OCI-LY1 (cell line): ENCODE results near the gene TESK2.

Experiments used
- H2AFZ ChIP-seq: fragments of 200-600 bp; sonication (generic), shearing (Covaris generic); 2 replicates; pipeline ENCODE4 v1.6.0; 2014; ENCODE audit warnings: antibody characterized with exemption, mild to moderate bottlenecking, low read length
- H3F3A ChIP-seq: fragments of 200-600 bp; sonication (generic), shearing (Covaris generic); 2 replicates; pipeline ENCODE4 v1.6.0; 2014; ENCODE audit warnings: mild to moderate bottlenecking, antibody characterized with exemption, low read length, moderate library complexity; ENCODE audit not compliant: insufficient read depth
- H3K27ac ChIP-seq: fragments of 200-600 bp; sonication (generic); 2 replicates; pipeline ENCODE4 v1.5.1; 2014; ENCODE audit warnings: low read length, mixed run types, mild to moderate bottlenecking, low read depth; ENCODE audit not compliant: poor library complexity, severe bottlenecking
- H3K27me3 ChIP-seq: fragments of 200-600 bp; sonication (generic); 2 replicates; pipeline ENCODE4 v1.6.0; 2014; ENCODE audit warnings: antibody characterized with exemption, mild to moderate bottlenecking, low read length, moderate library complexity; ENCODE audit not compliant: insufficient read depth
- H3K36me3 ChIP-seq: fragments of 200-600 bp; sonication (generic); 2 replicates; pipeline ENCODE4 v1.6.1; 2014; ENCODE audit warnings: mild to moderate bottlenecking, antibody characterized with exemption, low read length, moderate library complexity, mixed read lengths; ENCODE audit not compliant: insufficient read depth
- H3K4me1 ChIP-seq: fragments of 200-600 bp; sonication (generic); 2 replicates; pipeline ENCODE4 v1.5.1; 2014; ENCODE audit warnings: mild to moderate bottlenecking, low read length, moderate library complexity; ENCODE audit not compliant: insufficient read depth, severe bottlenecking
- H3K4me2 ChIP-seq: fragments of 200-600 bp; sonication (generic), shearing (Covaris generic); 2 replicates; pipeline ENCODE4 v1.6.1; 2014; ENCODE audit warnings: low read length
- H3K4me3 ChIP-seq: fragments of 200-600 bp; sonication (generic); 2 replicates; pipeline ENCODE4 v1.5.1; 2014; ENCODE audit warnings: low read length, low read depth, mild to moderate bottlenecking, mixed read lengths; ENCODE audit not compliant: poor library complexity, severe bottlenecking
- H3K79me2 ChIP-seq: fragments of 200-600 bp; shearing (Covaris generic); 2 replicates; pipeline ENCODE4 v1.6.1; 2016; ENCODE audit warnings: mixed run types, low read length, mixed read lengths; ENCODE audit not compliant: insufficient read depth
- H3K9ac ChIP-seq: fragments of 200-600 bp; sonication (generic), shearing (Covaris generic); 2 replicates; pipeline ENCODE4 v1.6.1; 2014; ENCODE audit warnings: mild to moderate bottlenecking, low read length, mixed read lengths
- H3K9me2 ChIP-seq: fragments of 200-600 bp; sonication (generic), shearing (Covaris generic); 2 replicates; pipeline ENCODE4 v1.6.1; 2014; ENCODE audit warnings: low read depth, mild to moderate bottlenecking, low read length, mixed read lengths
- H3K9me3 ChIP-seq: fragments of 200-600 bp; shearing (Covaris generic); 2 replicates; pipeline ENCODE4 v1.6.1; 2014; ENCODE audit warnings: low read length, mixed read lengths
- H4K20me1 ChIP-seq: fragments of 200-600 bp; sonication (generic), shearing (Covaris generic); 2 replicates; pipeline ENCODE4 v1.6.0; 2016; ENCODE audit warnings: mild to moderate bottlenecking, low read length; ENCODE audit not compliant: insufficient read depth
- EZH2 ChIP-seq: fragments of 200-600 bp; sonication (generic), shearing (Covaris generic); IDR thresholded peaks from 2 replicates; pipeline ENCODE4 v1.8.0; 2017; ENCODE audit warnings: borderline replicate concordance, mixed run types, mild to moderate bottlenecking, antibody characterized with exemption, low read length, moderate library complexity, mixed read lengths
- TF ChIP-seq, protein P1 (sequence below): fragments of 200-600 bp; sonication (generic), shearing (Covaris generic); IDR thresholded peaks from 2 replicates; pipeline ENCODE4 v1.5.1; 2017; ENCODE audit warnings: mild to moderate bottlenecking, antibody characterized with exemption, low read length, moderate library complexity, mixed read lengths

TESK2 gene

DNA sequence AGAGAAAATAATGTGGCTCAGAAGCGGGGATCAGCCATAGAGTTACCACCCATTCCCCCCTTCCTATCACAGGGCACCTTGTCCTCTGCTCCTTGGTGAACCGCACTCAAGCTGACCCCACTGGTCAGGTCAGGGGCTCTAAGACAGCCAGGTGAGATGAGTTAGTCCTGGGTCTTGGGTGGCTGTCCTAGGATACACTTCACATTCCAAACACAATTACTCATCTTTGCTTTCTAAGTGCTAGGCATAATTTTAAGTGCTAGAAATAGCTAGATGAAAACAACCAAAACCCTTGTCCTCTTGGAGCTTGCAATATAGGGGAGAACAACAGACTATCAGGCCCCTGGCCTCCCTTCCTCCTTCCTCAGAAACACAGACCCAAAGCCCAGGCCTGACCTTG is 142.9 kb downstream of the TESK2 start:
- no peak overlapping the region for H3K4me2 ChIP-seq

GRCh38 chr1:45346473-45346872 is 144.5 kb downstream of the TESK2 start:
- H3K27ac ChIP-seq = no peak overlapping the region
- no peak overlapping the region for H2AFZ ChIP-seq
- no peaks in the 10 kb centered on the region for H3K27me3 ChIP-seq
- no peaks in the 10 kb centered on the region for H3K9me2 ChIP-seq
- H4K20me1 ChIP-seq = no peaks in the 10 kb centered on the region
- H3K4me3 ChIP-seq = no peak overlapping the region
- H3K36me3 ChIP-seq = peaks cover 44% of the 10 kb centered on the region
- H3K9ac ChIP-seq = no peak overlapping the region
- H3F3A ChIP-seq = no peaks in the 10 kb centered on the region
- H3K4me1 ChIP-seq = peaks cover 3% of the 10 kb centered on the region
- H3K79me2 ChIP-seq = no peaks in the 10 kb centered on the region
- H3K9me3 ChIP-seq = no peaks in the 10 kb centered on the region
- no peak for TF ChIP-seq EZH2
- TF ChIP-seq, protein P1, sequence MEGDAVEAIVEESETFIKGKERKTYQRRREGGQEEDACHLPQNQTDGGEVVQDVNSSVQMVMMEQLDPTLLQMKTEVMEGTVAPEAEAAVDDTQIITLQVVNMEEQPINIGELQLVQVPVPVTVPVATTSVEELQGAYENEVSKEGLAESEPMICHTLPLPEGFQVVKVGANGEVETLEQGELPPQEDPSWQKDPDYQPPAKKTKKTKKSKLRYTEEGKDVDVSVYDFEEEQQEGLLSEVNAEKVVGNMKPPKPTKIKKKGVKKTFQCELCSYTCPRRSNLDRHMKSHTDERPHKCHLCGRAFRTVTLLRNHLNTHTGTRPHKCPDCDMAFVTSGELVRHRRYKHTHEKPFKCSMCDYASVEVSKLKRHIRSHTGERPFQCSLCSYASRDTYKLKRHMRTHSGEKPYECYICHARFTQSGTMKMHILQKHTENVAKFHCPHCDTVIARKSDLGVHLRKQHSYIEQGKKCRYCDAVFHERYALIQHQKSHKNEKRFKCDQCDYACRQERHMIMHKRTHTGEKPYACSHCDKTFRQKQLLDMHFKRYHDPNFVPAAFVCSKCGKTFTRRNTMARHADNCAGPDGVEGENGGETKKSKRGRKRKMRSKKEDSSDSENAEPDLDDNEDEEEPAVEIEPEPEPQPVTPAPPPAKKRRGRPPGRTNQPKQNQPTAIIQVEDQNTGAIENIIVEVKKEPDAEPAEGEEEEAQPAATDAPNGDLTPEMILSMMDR = no peak
- no peak overlapping the region for H3K4me2 ChIP-seq

More for the DNA sequence above, 142.9 kb downstream of the TESK2 start:
- Histone ChIP-seq H3K4me1 (no peaks in the 10 kb centered on the region), H3K9ac (no peak overlapping the region), H3F3A (no peaks in the 10 kb centered on the region), H3K79me2 (no peaks in the 10 kb centered on the region), H3K9me3 (no peaks in the 10 kb centered on the region), H3K27ac (no peak overlapping the region), H3K36me3 (peaks cover 29% of the 10 kb centered on the region), H2AFZ (no peak overlapping the region), H3K9me2 (no peaks in the 10 kb centered on the region), H4K20me1 (no peaks in the 10 kb centered on the region), H3K4me3 (no peak overlapping the region), H3K27me3 (no peaks in the 10 kb centered on the region)
- TF ChIP-seq EZH2 = no peak
- TF ChIP-seq, protein P1 = no peak

DNA sequence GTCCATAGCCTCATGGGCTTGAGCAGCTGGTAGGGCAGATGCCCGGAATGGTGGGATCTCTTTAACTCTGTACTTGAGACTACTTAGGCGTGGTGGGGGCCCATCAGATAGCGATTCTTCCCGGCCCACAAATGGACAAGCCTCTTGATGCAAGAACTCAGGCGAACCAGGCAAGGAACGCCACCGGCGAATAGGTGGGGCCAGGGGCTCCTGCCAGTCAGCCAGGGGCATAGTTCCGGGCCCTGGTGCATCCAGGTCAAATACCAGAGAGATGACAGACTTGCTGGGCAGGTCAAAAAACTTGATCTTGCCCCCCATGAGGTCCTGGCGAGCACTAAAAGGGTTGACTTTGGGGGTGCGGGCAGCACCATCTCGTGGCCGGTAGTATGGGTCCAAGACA is 145.9 kb downstream of the TESK2 start:
- no peak overlapping the region for H3K9ac ChIP-seq
- H3K4me2 ChIP-seq = no peak overlapping the region
- H3K9me2 ChIP-seq = no peaks in the 10 kb centered on the region
- H3K79me2 ChIP-seq = peaks cover 5% of the 10 kb centered on the region
- H3K27me3 ChIP-seq = no peaks in the 10 kb centered on the region
- no peak overlapping the region for H2AFZ ChIP-seq
- H4K20me1 ChIP-seq = no peaks in the 10 kb centered on the region
- TF ChIP-seq, protein P1 = no peak
- no peak for TF ChIP-seq EZH2
- no peaks in the 10 kb centered on the region for H3F3A ChIP-seq
- peaks cover 13% of the 10 kb centered on the region for H3K4me1 ChIP-seq
- H3K27ac ChIP-seq = no peak overlapping the region
- peaks cover 45% of the 10 kb centered on the region for H3K36me3 ChIP-seq
- no peak overlapping the region for H3K4me3 ChIP-seq
- H3K9me3 ChIP-seq = no peaks in the 10 kb centered on the region
